Heart left ventricle (tissue), 13 donors: Measurements from ENCODE around the gene MAPK8IP3.

Experiments
- POLR2A ChIP-seq, 2 donors: fragments of 450-650 bp; IDR thresholded peaks; one replicate each; pipeline ENCODE4 v1.6.1; 2017; ENCODE audit warnings: antibody characterized with exemption in 2 of 2, mild to moderate bottlenecking in 2 of 2, moderate library complexity in 2 of 2
- TF ChIP-seq, protein P1 (sequence below), 12 donors: fragments of 200-600 bp; sonication (generic) in 4 of 12; IDR thresholded peaks; one replicate each; pipeline versions ENCODE4 v1.5.0 to v1.8.0; 2018 to 2022; ENCODE audit warnings: antibody characterized with exemption in 12 of 12, mild to moderate bottlenecking in 5 of 12
- donor health status: ischemic (EF 13 %, LVEDD 7.1; RV severe dilation, severe dysfunction).
- donor health status: DM: no; HTN: yes; CAD: no.
- donor health status: DM: no; HTN: no; CAD: no.
- donor health status: ischemic (EF 25% LVEDD 6.9; RV normal size, moderate dysfunction).
- donor health status: ischemic (EF 25% LVEDD 5.7; RV mildly dilated, moderate dysfunction).
- donor health status: ischemic (EF 35%, LVEDD 5.7; RV mildly dilated, moderate dysfunction).
- donor health status: nonischemic (EF 11% LVEDD 7.7; RV severe dilation, severe dysfunction).
- donor health status: DM: yes; HTN: yes; CAD: no.
- donor health status: PGD.
- donor health status: ischemic (EF 29% LVEDD 5.4; RV normal size, mild dysfunction).
- donor health status: nonischemic (EF 23%, LVEDD 6.1; RV moderate dilation, normal function).

DNA sequence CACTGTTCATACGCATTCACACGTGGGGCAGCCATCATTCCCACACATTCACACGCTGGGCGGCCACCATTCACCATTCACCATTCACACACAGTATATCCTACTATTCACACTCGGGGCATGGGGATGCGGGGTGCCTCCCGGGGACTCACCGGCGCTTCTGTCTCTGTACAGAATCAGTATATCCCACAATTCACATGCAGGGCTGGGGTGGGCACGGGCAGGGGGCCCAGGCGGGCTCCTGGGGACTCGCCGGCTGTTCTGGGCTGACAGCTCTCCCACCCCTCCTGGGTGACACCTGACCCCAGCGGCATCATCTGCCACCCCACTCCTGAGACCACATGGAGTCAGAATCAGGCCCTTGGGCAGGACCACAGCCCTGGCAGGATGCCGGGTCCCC is 55.8 kb downstream of the MAPK8IP3 start:
- no peak for TF ChIP-seq POLR2A (IDR thresholded peaks at IDR 0.05)
- TF ChIP-seq, protein P1, sequence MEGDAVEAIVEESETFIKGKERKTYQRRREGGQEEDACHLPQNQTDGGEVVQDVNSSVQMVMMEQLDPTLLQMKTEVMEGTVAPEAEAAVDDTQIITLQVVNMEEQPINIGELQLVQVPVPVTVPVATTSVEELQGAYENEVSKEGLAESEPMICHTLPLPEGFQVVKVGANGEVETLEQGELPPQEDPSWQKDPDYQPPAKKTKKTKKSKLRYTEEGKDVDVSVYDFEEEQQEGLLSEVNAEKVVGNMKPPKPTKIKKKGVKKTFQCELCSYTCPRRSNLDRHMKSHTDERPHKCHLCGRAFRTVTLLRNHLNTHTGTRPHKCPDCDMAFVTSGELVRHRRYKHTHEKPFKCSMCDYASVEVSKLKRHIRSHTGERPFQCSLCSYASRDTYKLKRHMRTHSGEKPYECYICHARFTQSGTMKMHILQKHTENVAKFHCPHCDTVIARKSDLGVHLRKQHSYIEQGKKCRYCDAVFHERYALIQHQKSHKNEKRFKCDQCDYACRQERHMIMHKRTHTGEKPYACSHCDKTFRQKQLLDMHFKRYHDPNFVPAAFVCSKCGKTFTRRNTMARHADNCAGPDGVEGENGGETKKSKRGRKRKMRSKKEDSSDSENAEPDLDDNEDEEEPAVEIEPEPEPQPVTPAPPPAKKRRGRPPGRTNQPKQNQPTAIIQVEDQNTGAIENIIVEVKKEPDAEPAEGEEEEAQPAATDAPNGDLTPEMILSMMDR (IDR thresholded peaks at IDR 0.05) = no peak
